Activated T-helper 2 cell treated with anti-CD3 and anti-CD28 coated beads, Interferon-gamma antibody, Interleukin-2, Interleukin-4, amounts not matched to agents 10 μg/mL and 5 μg/mL and 100 μg/mL, durations not matched to agents 14 hours and 24 hours and 36 hours (primary cell): ENCODE results near the gene DUSP19. TPM values are rescaled to one million over a fixed set of nuclear protein-coding genes. Genes with fewer than 3 reads are reported as not detected.
"Not testable (repeated sequence)": the region's sequence is repeated elsewhere in the genome, so short reads cannot be mapped to it uniquely, and the experiment has no call there.

ENCODE experiments used
- DNase-seq: peaks from one replicate; pipeline ENCODE4 v3.0.0; 2021; ENCODE audit warnings: low spot score
- H3K27ac Mint-ChIP-seq: one replicate; pipeline ENCODE4 v1.8.0; 2021; ENCODE audit warnings: mixed read lengths
- H3K27me3 Mint-ChIP-seq: one replicate; pipeline ENCODE4 v1.8.0; 2021; ENCODE audit warnings: low read depth, mixed read lengths
- H3K36me3 Mint-ChIP-seq: one replicate; pipeline ENCODE4 v1.8.0; 2021; ENCODE audit warnings: low read depth, mixed read lengths
- H3K4me1 Mint-ChIP-seq: one replicate; pipeline ENCODE4 v1.8.0; 2021; ENCODE audit warnings: low read depth, mixed read lengths
- H3K4me3 Mint-ChIP-seq: one replicate; pipeline ENCODE4 v1.8.0; 2021; ENCODE audit warnings: low read depth, mild to moderate bottlenecking, moderate library complexity, mixed read lengths
- H3K9me3 Mint-ChIP-seq: one replicate; pipeline ENCODE4 v1.8.0; 2021; ENCODE audit warnings: mixed read lengths
- intact Hi-C: fragments of 100-400 bp; cut with micrococcal nuclease; formaldehyde crosslinking; loops from one replicate; pipeline ENCODE4 v1.15.1; 2023
- total RNA-seq: library from RNA; stranded (reverse); gene quantifications from 2 replicates; pipeline ENCODE4 v1.2.3, GENCODE V29; 2022

Gene DUSP19
- total RNA-seq, 1 donor from 2014 or later, result 1.6 TPM

DNA sequence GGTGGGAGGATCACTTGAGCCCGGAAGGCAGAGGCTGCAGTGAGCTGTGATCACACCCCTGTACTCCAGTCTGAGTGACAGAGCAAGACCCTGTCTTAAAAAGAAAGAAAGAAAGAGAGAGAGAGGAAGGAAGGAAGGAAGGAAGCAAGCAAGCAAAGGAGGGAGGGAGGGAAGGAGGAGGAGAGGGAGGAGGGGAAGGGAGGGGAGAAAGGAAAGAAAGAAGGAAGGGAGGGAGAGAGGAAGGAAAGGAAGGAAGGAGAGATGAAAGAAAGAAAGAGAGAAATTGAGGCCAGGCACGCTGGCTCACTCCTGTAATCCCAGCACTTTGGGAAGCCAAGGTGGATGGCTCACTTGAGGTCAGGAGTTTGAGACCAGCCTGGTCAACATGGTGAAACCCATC, 37.9 kb upstream of the DUSP19 start:
- intact Hi-C loops, result no loop called here
- no peak for DNase-seq
- Mint-ChIP-seq H3K4me3 (no peak overlapping the region), H3K4me1 (peaks cover 19% of the 10 kb centered on the region), H3K9me3 (no peaks in the 10 kb centered on the region), H3K27me3 (peaks cover 62% of the 10 kb centered on the region), H3K36me3 (no peaks in the 10 kb centered on the region), H3K27ac (no peak overlapping the region)

DNA sequence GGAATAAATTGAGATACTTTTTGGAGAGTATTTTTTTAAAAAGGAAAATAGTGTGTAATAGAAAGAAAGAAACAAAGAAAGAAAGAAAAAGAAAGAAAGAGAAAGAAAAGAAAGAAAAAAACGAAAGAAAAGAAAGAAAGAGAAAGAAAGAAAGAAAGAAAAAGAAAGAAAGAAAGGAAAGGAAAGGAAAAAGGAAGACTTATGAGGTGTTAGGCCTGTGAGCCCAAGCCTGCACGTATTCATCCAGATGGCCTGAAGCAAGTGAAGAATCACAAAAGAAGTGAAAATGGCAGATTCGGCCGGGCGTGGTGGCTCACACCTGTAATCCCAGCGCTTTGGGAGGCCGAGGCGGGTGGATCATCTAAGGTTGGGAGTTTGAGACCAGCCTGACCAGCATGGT, 35.0 kb upstream of the DUSP19 start:
- intact Hi-C loops, DNase-seq, H3K36me3 Mint-ChIP-seq, H3K4me1 Mint-ChIP-seq, H3K4me3 Mint-ChIP-seq, H3K27ac Mint-ChIP-seq, H3K9me3 Mint-ChIP-seq: not testable (repeated sequence)
- peaks cover 53% of the 10 kb centered on the region for H3K27me3 Mint-ChIP-seq

DNA sequence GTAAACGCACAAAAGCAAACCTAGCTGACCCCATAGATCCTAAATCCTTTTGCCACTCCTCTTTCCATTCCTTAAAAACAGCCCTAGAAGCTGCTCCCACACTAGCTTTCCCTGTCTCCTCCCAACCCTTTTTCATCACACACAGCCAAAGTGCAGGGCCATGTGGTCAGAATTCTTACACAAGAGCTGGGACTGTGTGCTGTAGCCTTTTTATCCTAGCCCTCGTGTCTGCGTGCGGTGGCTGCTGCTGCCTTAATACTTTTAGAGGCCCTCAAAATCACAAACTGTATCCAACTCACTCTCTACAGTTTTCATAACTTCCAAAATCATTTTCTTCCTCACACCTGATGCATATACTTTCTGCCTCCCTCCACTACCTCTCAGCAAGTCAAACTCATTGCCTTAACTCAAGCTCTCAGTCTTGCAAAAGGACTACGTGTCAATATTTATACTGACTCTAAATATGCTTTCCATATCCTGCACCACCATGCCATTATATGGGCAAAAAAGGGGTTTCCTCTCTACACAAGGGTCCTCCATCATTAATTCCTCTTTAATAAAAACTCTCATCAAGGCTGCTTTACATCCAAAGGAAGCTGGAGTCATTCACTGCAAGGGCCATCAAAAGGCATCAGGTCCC, 30.9 kb upstream of the DUSP19 start:
- DNase-seq, intact Hi-C loops, H3K36me3 Mint-ChIP-seq, H3K4me1 Mint-ChIP-seq, H3K9me3 Mint-ChIP-seq, H3K4me3 Mint-ChIP-seq, H3K27ac Mint-ChIP-seq: not testable (repeated sequence)
- peaks cover 32% of the 10 kb centered on the region for H3K27me3 Mint-ChIP-seq

DNA sequence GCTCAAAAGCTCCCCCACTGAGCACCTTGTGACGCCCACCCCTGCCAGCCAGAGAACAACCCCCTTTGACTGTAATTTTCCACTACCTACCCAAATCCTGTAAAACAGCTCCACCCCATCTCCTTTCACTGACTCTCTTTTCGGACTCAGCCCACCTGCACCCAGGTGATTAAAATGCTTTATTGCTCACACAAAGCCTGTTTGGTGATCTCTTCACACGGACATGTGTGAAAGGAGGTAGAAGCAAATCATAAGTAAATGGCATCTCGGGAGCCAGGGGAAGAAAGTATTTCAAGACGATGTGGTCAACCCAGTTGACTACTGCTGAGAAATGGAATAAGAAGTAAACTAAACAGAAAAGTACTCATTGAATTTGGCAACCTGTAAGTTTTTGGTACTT, 29.1 kb upstream of the DUSP19 start:
- H3K36me3 Mint-ChIP-seq, result no peaks in the 10 kb centered on the region
- H3K27ac Mint-ChIP-seq, result no peak overlapping the region
- no peaks in the 10 kb centered on the region for H3K4me1 Mint-ChIP-seq
- H3K9me3 Mint-ChIP-seq, result no peaks in the 10 kb centered on the region
- H3K27me3 Mint-ChIP-seq, result peaks cover 30% of the 10 kb centered on the region
- no peak overlapping the region for H3K4me3 Mint-ChIP-seq
- no peak for DNase-seq
- intact Hi-C loops, result no loop called here

DNA sequence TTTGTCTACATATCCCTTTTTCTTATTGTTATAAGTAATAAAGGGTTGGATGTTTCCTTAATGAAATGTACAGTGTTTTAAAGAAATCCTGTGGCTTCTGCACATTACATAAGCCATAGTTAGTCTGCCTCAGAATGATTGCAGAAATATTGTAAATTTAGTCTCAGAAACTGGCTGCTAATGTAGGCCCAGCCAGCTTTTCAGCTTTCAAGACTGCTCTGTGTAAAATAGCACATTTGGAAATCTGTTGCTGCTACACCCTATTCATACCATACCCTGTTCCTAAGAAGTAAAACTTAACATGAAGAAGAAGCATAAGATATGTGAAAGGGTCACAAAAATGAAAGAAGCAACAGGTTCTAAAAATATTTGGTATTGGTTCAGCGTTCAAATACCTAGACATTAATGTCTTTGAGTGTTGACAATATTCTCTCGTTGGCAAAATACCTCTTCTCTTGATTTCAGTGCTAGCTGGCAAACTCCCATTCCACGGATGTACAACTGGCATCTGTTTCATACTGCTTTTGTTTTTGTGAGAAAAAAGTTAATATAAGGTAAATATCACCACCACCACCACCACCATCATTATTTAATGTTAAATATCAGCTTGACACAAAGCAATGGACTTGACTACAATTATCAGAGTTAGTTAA, 21.1 kb upstream of the DUSP19 start:
- Mint-ChIP-seq H3K27me3 (peaks cover 13% of the 10 kb centered on the region), H3K4me1 (peaks cover 6% of the 10 kb centered on the region), H3K9me3 (no peaks in the 10 kb centered on the region), H3K27ac (no peak overlapping the region), H3K36me3 (no peaks in the 10 kb centered on the region), H3K4me3 (no peak overlapping the region)
- no peak for DNase-seq
- intact Hi-C loops, result no loop called here

DNA sequence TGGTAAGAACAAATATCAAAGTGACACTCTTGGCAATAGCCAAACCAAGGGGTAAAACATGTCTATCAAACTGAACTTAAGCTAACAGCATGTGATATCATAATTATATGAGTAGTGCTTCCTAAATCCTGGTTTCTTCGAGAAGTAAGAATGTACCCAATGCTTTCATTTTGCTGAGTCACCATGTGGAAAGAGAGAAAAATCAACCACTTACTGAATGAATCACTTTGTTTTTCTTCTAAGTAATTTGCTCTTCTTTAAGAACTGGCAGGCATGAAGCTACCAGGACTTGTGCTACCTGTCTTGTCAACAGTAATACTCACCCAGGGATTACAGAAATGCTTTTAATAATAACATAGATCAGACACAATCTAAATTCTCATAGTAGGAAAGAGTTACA, 19.0 kb upstream of the DUSP19 start:
- H3K27me3 Mint-ChIP-seq, result peaks cover 8% of the 10 kb centered on the region
- H3K4me1 Mint-ChIP-seq, result peaks cover 6% of the 10 kb centered on the region
- no peak for DNase-seq
- intact Hi-C loops, result no loop called here
- no peaks in the 10 kb centered on the region for H3K9me3 Mint-ChIP-seq
- H3K4me3 Mint-ChIP-seq, result no peak overlapping the region
- no peaks in the 10 kb centered on the region for H3K36me3 Mint-ChIP-seq
- no peak overlapping the region for H3K27ac Mint-ChIP-seq

DNA sequence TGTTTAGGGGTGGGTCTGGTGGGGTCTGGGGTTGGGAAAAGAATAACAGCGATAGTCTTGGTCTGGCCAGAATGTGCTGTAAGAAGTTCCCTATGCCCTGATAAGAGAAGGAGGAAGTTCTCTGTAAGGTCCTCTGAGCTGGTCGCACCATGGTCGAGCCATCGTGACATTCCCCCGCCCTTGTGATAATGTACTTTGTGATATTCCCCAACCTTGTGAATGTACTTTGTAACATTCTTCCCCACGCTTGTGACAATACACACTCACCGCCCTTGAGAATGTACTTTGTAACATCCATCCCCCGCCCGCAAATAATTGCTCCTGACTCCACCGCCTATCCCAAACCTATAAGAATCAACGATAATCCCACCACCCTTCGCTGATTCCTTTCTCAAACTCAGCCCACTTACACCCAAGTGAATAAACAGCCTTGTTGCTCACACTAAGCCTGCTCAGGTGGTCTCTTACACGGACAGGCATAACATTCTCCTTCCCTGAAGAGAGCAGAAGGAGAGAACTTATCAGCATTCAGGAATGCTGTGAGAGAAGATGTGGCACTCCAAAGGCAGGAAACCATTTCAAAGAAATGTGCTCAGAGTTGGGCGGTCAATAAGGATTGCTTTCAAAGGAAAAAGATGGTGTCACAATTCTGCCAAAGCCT, 17.8 kb upstream of the DUSP19 start:
- no peaks in the 10 kb centered on the region for H3K36me3 Mint-ChIP-seq
- intact Hi-C loops, result no loop called here
- no peak overlapping the region for H3K27ac Mint-ChIP-seq

DNA sequence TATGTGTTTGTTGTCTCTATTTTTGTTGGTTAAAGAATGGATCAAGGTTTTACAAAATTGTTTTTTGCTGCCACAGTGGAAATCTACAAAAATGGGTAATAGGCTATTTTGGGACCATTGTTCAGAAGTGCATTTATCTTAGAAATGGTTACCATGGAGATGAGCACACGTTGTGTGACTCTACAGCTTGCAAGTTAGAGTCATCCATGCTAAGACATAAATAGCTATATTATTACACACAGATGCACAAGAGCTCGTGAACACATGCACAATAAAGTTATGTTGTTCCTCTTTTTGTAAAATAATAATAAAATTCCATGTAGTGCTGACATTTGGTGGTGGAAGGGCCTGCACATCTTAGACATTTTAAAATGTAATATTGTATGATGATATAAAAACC, 15.5 kb upstream of the DUSP19 start:
- no peak overlapping the region for H3K4me3 Mint-ChIP-seq
- H3K27ac Mint-ChIP-seq, result no peak overlapping the region
- intact Hi-C loops, result no loop called here
- H3K9me3 Mint-ChIP-seq, result no peaks in the 10 kb centered on the region
- H3K4me1 Mint-ChIP-seq, result peaks cover 6% of the 10 kb centered on the region
- H3K27me3 Mint-ChIP-seq, result peaks cover 7% of the 10 kb centered on the region
- no peak for DNase-seq
- H3K36me3 Mint-ChIP-seq, result no peaks in the 10 kb centered on the region

More for the DNA sequence above, 17.8 kb upstream of the DUSP19 start:
- Mint-ChIP-seq H3K4me1 (peaks cover 6% of the 10 kb centered on the region), H3K27me3 (peaks cover 6% of the 10 kb centered on the region), H3K9me3 (no peaks in the 10 kb centered on the region), H3K4me3 (no peak overlapping the region)
- DNase-seq, result no peak

DNA sequence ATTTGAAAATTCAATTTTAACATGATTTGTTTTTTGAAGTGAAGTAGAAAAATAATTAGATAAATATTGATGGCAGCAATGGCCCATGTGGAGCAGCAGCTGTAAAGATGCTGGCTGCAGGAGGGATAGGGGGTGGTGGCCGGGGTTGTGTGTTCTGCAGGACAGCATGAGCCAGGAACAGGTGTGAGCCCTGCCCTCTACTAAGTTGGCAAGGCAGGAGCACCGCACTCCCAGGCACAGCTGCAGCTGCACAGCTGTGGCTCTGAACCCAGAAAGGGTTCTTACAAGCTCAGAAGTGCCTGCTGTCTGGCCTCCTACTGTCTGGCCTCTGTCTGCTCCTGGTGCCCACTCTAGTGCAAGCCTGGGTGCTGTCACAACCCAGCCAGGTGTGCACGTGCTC, 10.0 kb upstream of the DUSP19 start:
- H3K27me3 Mint-ChIP-seq, result peaks cover 3% of the 10 kb centered on the region
- H3K4me3 Mint-ChIP-seq, result no peak overlapping the region
- intact Hi-C loops, result no loop called here
- no peaks in the 10 kb centered on the region for H3K4me1 Mint-ChIP-seq
- no peaks in the 10 kb centered on the region for H3K9me3 Mint-ChIP-seq
- H3K36me3 Mint-ChIP-seq, result no peaks in the 10 kb centered on the region
- no peak overlapping the region for H3K27ac Mint-ChIP-seq
- no peak for DNase-seq

DNA sequence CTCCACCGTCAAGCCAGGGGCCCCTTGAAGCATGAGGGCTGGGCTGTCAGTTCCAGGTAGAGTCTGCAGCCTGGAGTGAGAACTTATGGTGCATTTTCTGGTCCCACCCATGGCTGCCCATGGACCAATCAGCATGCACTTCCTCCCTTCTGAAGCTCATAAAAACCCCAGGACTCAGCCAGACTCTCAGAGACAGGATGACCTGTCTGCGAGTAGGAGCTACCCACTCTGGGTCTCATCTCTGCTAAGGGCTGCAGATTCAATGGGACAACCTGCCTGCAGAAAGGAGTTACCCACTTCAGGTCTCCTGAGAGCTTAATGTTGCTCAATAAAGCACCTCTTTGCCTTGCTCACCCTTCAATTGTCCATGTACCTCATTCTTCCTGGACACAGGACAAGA, 9.4 kb upstream of the DUSP19 start:
- Mint-ChIP-seq H3K27me3 (peaks cover 3% of the 10 kb centered on the region), H3K4me3 (no peak overlapping the region), H3K9me3 (no peaks in the 10 kb centered on the region), H3K4me1 (no peaks in the 10 kb centered on the region), H3K36me3 (no peaks in the 10 kb centered on the region), H3K27ac (no peak overlapping the region)
- intact Hi-C loops, result no loop called here
- no peak for DNase-seq

DNA sequence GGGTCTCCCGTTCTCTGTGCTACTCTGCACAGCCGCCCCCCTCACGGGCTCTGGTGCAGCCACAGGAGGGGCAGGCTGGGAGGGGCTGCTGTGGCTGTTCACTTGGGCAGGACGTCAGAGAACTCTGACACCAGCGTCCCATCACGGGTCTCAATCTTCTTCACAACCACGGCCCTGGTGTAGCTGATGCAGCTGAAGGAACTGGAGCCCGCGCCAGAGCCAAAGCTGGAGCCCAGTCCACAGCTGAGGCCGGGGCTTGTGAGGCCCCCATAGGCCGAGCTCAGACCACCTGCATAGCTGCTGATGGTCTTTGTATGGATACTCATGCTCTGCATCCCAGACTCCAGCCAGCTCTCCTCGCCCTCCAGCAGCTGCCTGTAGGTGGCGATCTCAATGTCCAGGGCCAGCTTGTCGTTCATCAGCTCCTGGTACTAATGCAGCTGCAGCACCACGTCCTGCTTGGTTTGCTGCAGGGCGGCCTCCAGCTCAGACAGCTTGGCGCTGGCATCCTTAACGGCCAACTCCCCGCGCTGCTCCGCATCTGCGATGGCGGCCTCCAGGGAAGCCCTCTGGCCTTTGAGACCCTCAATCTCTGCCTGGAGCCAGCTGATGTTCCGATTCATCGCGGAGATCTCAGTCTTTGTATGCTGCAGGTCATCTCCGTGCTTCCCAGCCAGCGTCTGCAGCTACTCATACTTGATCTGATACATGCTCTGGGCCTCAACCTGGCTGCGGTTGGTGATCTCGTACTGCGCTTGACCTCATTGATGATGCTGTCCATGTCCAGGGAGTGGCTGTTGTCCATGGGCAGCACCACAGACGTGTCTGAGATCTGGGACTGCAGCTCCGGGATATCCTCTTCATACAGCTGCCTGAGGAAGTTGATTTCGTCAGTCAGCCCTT, 7.4 kb upstream of the DUSP19 start:
- H3K36me3 Mint-ChIP-seq, result no peaks in the 10 kb centered on the region

DNA sequence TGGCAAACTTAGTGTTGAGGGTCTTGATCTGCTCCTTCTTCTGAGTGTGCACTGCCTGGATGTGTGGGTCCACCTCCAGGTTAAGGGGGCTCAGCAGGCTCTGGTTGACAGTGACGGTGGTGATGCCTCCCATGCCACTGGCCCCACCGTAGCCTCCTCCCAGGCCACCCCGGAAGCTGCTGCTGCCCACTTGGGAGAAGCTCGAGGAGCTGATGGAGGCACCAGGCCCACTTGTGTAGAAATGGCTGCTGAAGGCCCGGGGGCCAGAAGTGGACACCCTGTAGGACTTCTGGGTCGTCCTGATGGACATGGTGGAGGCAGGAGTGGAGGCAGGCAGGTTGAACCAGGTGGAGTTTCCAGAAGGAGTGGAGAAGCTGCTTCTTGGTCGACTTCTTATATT, 6.4 kb upstream of the DUSP19 start:
- H3K27ac Mint-ChIP-seq, result no peak overlapping the region
- no peak overlapping the region for H3K4me3 Mint-ChIP-seq

More for the DNA sequence above, 7.4 kb upstream of the DUSP19 start:
- intact Hi-C loops, result no loop called here
- Mint-ChIP-seq H3K27ac (no peak overlapping the region), H3K27me3 (peaks cover 3% of the 10 kb centered on the region), H3K9me3 (no peaks in the 10 kb centered on the region), H3K4me1 (no peaks in the 10 kb centered on the region), H3K4me3 (no peak overlapping the region)
- no peak for DNase-seq

More for the DNA sequence above, 6.4 kb upstream of the DUSP19 start:
- Mint-ChIP-seq H3K4me1 (no peaks in the 10 kb centered on the region), H3K27me3 (no peaks in the 10 kb centered on the region), H3K9me3 (no peaks in the 10 kb centered on the region), H3K36me3 (no peaks in the 10 kb centered on the region)
- DNase-seq, result no peak
- intact Hi-C loops, result no loop called here
